Measurements from ENCODE around the gene ARID3C. TPM values are rescaled to one million over a fixed set of nuclear protein-coding genes. Genes with fewer than 3 reads are reported as not detected.

Gene ARID3C
- polyA plus RNA-seq, 1 of the 3 experiments (the other 2 are of a cell fraction), result 0.08 TPM

DNA sequence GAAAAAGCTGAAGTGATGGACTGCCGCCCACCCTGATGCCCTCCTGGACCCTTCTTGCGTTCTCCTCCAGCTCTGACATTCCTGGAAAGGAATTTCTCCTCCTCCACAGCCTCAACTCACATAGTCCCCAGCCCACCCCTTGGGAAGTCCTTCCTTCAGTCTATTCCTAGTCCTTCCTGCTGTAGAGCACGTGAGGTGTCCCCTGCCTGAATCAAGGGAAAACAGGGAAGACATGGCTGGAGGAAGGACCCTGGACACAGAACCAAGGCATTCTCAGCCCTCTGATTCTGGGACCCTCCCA, 3.7 kb downstream of the ARID3C start:
- no peak overlapping the region for H3K4me2 ChIP-seq
- no peaks in the 10 kb centered on the region for H3K9me2 ChIP-seq
- ChIA-PET CTCF (interaction anchor here (0.9 to 3.9 kb wide), 10 partner anchors 10 to 316 kb away, joined by 3 to 37 read pairs (median 6); no protein-coding TSS in a partner anchor), POLR2A (no interaction called here)
- no peaks in the 10 kb centered on the region for H3F3A ChIP-seq (replicated peaks; ENCODE audit: insufficient read depth)
- no peak overlapping the region for H2AFZ ChIP-seq (ENCODE audit: low read depth)
- no peak overlapping the region for H3K9ac ChIP-seq
- peaks cover 1% of the 10 kb centered on the region for H3K79me2 ChIP-seq (ENCODE audit: insufficient read depth)
- no peak overlapping the region for H3K4me3 ChIP-seq (ENCODE audit: low read depth in 2 of 2, low read length in 1 of 2)
- H3K27ac ChIP-seq (ENCODE audit: low read depth in 2 of 2, low read length in 1 of 2), result no peak overlapping the region
- peaks cover 0 to 14% of the 10 kb centered on the region in 2 experiments; a peak in 1 of 4 replicates for H3K4me1 ChIP-seq (ENCODE audit: control insufficient read depth in 1 of 2, insufficient read depth in 2 of 2, low read depth in 1 of 2, low read length in 1 of 2)
- H3K36me3 ChIP-seq (replicated peaks in 1 of 2; ENCODE audit: control insufficient read depth in 1 of 2, insufficient read depth in 2 of 2, low read length in 1 of 2), result no peaks in the 10 kb centered on the region
- no peaks in the 10 kb centered on the region for H3K9me3 ChIP-seq
- 67% methylated on average over 3 of the region's 3 CpGs for WGBS (ENCODE audit: low lambda C conversion rate)
- H3K27me3 ChIP-seq (ENCODE audit: insufficient read depth), result peaks cover 21% of the 10 kb centered on the region; the same call in 1 of the 2 replicates
- H4K20me1 ChIP-seq (ENCODE audit: insufficient read depth), result no peaks in the 10 kb centered on the region
- no peak for DNase-seq
- TF ChIP-seq TAF1 (IDR thresholded peaks at IDR 0.05; ENCODE audit: borderline replicate concordance, low read depth, low read length), result no peak
- TF ChIP-seq GABPA (IDR thresholded peaks at IDR 0.05; ENCODE audit: low read depth), result no peak
- no peak for TF ChIP-seq CHD2 (IDR thresholded peaks at IDR 0.05; ENCODE audit: low read length, partially characterized antibody)
- no peak for TF ChIP-seq EZH2phosphoT487 (IDR thresholded peaks at IDR 0.05; ENCODE audit: borderline replicate concordance, low read depth)
- TF ChIP-seq IRF3 (IDR thresholded peaks at IDR 0.05; ENCODE audit: low read depth, low read length), result no peak
- TF ChIP-seq FOXJ3 (CRISPR knock-in tag; IDR thresholded peaks at IDR 0.05), result no peak
- TF ChIP-seq ELF1 (IDR thresholded peaks at IDR 0.05), result no peak
- no peak for TF ChIP-seq SIN3A (IDR thresholded peaks at IDR 0.05; ENCODE audit: borderline replicate concordance, low read depth, low read length)
- TF ChIP-seq, protein P1, sequence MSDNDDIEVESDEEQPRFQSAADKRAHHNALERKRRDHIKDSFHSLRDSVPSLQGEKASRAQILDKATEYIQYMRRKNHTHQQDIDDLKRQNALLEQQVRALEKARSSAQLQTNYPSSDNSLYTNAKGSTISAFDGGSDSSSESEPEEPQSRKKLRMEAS (IDR thresholded peaks at IDR 0.05; ENCODE audit: low read depth), result no peak
- TF ChIP-seq, protein P2, sequence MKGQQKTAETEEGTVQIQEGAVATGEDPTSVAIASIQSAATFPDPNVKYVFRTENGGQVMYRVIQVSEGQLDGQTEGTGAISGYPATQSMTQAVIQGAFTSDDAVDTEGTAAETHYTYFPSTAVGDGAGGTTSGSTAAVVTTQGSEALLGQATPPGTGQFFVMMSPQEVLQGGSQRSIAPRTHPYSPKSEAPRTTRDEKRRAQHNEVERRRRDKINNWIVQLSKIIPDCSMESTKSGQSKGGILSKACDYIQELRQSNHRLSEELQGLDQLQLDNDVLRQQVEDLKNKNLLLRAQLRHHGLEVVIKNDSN (IDR thresholded peaks at IDR 0.05; ENCODE audit: borderline replicate concordance, low read depth), result no peak
- TF ChIP-seq NRF1 (IDR thresholded peaks at IDR 0.05; ENCODE audit: low read depth, low read length), result no peak
- TF ChIP-seq NFIC (IDR thresholded peaks at IDR 0.05; ENCODE audit: borderline replicate concordance), result no peak
- no peak for TF ChIP-seq MEF2A (IDR thresholded peaks at IDR 0.05; ENCODE audit: borderline replicate concordance, low read depth)
- no peak for TF ChIP-seq EP300 (IDR thresholded peaks at IDR 0.05; ENCODE audit: borderline replicate concordance in 1 of 2, low read depth in 1 of 2, low read length in 1 of 2)
- no peak for TF ChIP-seq MXI1 (IDR thresholded peaks at IDR 0.05; ENCODE audit: low read depth, low read length)
- TF ChIP-seq ZBTB33 (IDR thresholded peaks at IDR 0.05; ENCODE audit: borderline replicate concordance, low read depth), result no peak
- no peak for TF ChIP-seq PBX3 (IDR thresholded peaks at IDR 0.05)
- TF ChIP-seq, protein P3, sequence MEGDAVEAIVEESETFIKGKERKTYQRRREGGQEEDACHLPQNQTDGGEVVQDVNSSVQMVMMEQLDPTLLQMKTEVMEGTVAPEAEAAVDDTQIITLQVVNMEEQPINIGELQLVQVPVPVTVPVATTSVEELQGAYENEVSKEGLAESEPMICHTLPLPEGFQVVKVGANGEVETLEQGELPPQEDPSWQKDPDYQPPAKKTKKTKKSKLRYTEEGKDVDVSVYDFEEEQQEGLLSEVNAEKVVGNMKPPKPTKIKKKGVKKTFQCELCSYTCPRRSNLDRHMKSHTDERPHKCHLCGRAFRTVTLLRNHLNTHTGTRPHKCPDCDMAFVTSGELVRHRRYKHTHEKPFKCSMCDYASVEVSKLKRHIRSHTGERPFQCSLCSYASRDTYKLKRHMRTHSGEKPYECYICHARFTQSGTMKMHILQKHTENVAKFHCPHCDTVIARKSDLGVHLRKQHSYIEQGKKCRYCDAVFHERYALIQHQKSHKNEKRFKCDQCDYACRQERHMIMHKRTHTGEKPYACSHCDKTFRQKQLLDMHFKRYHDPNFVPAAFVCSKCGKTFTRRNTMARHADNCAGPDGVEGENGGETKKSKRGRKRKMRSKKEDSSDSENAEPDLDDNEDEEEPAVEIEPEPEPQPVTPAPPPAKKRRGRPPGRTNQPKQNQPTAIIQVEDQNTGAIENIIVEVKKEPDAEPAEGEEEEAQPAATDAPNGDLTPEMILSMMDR (IDR thresholded peaks at IDR 0.05), result no peak
- TF ChIP-seq YY1 (IDR thresholded peaks at IDR 0.05; ENCODE audit: low read depth), result no peak
- no peak for TF ChIP-seq RCOR1 (IDR thresholded peaks at IDR 0.05; ENCODE audit: low read length)
